ENCODE measurements around the gene FSTL5.

The FSTL5 gene

DNA sequence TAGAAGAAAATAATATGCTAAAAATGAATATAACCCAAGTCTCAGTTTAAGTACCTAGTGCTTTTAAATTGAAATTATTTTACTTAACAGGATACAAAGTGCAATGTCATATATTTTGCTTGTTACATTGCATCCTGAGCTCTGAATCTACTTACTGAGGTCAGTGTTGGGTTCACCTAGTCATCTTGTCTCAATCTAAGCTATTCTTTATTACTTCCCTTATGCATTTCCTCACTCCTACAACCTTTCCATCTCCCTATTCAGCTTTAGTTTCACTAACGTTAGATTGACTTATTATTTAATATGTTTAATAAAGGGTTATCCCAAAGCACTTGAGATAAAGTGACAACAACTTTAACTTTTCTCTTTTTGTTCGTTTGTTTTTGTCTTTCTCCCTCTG is 483.7 kb downstream of the FSTL5 start:
- no peak overlapping the region for H3K4me3 ChIP-seq (ENCODE audit: insufficient read depth in 1 of 2, low read depth in 1 of 2, low read length in 2 of 2)

DNA sequence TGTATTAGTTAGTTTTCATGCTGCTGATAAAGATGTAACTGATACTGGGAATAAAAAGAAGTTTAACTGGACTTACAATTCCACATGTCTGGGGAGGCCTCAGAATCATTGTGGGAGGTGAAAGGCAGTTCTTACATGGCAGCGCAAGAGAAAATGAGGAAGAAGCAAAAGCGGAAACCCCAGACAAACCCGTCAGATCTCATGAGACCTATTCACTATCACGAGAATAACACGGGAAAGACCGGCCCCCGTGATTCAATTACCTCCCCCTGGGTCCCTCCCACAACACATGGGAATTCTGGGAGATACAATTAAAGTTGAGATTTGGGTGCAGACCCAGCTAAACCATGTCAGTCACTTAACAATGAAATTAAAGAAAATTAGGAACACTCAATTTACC is 499.1 kb downstream of the FSTL5 start:
- no peak overlapping the region for H4K91ac ChIP-seq (ENCODE audit: low read length)
- no peaks in the 10 kb centered on the region for H3K79me1 ChIP-seq (replicated peaks; ENCODE audit: low read length, poor library complexity, severe bottlenecking)
- H2BK5ac ChIP-seq (ENCODE audit: low read depth, low read length, poor library complexity, severe bottlenecking), result no peak overlapping the region
- no peak for DNase-seq
- no peaks in the 10 kb centered on the region for H3K4me1 ChIP-seq (ENCODE audit: control insufficient read depth, insufficient read depth, low read depth, low read length)
- H2AK5ac ChIP-seq (ENCODE audit: low read length, severe bottlenecking), result no peak overlapping the region
- H3K27ac ChIP-seq (ENCODE audit: low read length, poor library complexity, severe bottlenecking), result no peak overlapping the region
- H3K4me3 ChIP-seq (ENCODE audit: insufficient read depth in 1 of 2, low read depth in 1 of 2, low read length in 2 of 2), result no peak overlapping the region
- no peaks in the 10 kb centered on the region for H3K36me3 ChIP-seq (ENCODE audit: control insufficient read depth in 1 of 2, insufficient read depth in 2 of 2, low read depth in 1 of 2, low read length in 2 of 2)
- WGBS, result 100% methylated on average over 2 of the region's 7 CpGs
- H3K27me3 ChIP-seq (ENCODE audit: control insufficient read depth in 1 of 2, insufficient read depth in 1 of 2, low read length in 2 of 2), result no peaks in the 10 kb centered on the region
- H3K14ac ChIP-seq (ENCODE audit: low read length in 2 of 2), result no peak overlapping the region
- H2BK120ac ChIP-seq (ENCODE audit: low read depth, low read length), result no peak overlapping the region
- H2BK12ac ChIP-seq (ENCODE audit: low read length in 2 of 2), result no peak overlapping the region
- no peaks in the 10 kb centered on the region for H3K9me3 ChIP-seq (ENCODE audit: control insufficient read depth, low read length)
- H3K9ac ChIP-seq (ENCODE audit: low read length), result no peak overlapping the region
- H3K4me2 ChIP-seq (ENCODE audit: low read length, poor library complexity, severe bottlenecking), result no peak overlapping the region
- no peak overlapping the region for H4K8ac ChIP-seq (ENCODE audit: low read length)
- H2AFZ ChIP-seq (ENCODE audit: low read depth, low read length), result no peak overlapping the region
- no peak overlapping the region for H3K18ac ChIP-seq (ENCODE audit: low read depth in 1 of 2, low read length in 2 of 2)
- H3K23ac ChIP-seq (ENCODE audit: low read length in 2 of 2), result no peak overlapping the region
- no peak overlapping the region for H2BK15ac ChIP-seq (ENCODE audit: low read depth, poor library complexity, severe bottlenecking)
- no peak overlapping the region for H3K4ac ChIP-seq (ENCODE audit: low read depth in 1 of 2, low read length in 2 of 2)

More for the DNA sequence above, 483.7 kb downstream of the FSTL5 start:
- Histone ChIP-seq H2AFZ (ENCODE audit: low read depth, low read length) (no peak overlapping the region), H3K4ac (ENCODE audit: low read depth in 1 of 2, low read length in 2 of 2) (no peak overlapping the region), H2AK5ac (ENCODE audit: low read length, severe bottlenecking) (no peak overlapping the region), H4K91ac (ENCODE audit: low read length) (no peak overlapping the region), H3K79me1 (replicated peaks; ENCODE audit: low read length, poor library complexity, severe bottlenecking) (no peaks in the 10 kb centered on the region), H4K8ac (ENCODE audit: low read length) (no peak overlapping the region), H2BK5ac (ENCODE audit: low read depth, low read length, poor library complexity, severe bottlenecking) (no peak overlapping the region), H3K18ac (ENCODE audit: low read depth in 1 of 2, low read length in 2 of 2) (no peak overlapping the region), H3K14ac (ENCODE audit: low read length in 2 of 2) (no peak overlapping the region), H3K9me3 (ENCODE audit: control insufficient read depth, low read length) (no peaks in the 10 kb centered on the region), H3K27me3 (ENCODE audit: control insufficient read depth in 1 of 2, insufficient read depth in 1 of 2, low read length in 2 of 2) (no peaks in the 10 kb centered on the region), H3K36me3 (ENCODE audit: control insufficient read depth in 1 of 2, insufficient read depth in 2 of 2, low read depth in 1 of 2, low read length in 2 of 2) (no peaks in the 10 kb centered on the region), H3K9ac (ENCODE audit: low read length) (no peak overlapping the region), H2BK120ac (ENCODE audit: low read depth, low read length) (no peak overlapping the region), H3K4me2 (ENCODE audit: low read length, poor library complexity, severe bottlenecking) (no peak overlapping the region), H2BK12ac (ENCODE audit: low read length in 2 of 2) (no peak overlapping the region), H2BK15ac (ENCODE audit: low read depth, poor library complexity, severe bottlenecking) (no peak overlapping the region), H3K27ac (ENCODE audit: low read length, poor library complexity, severe bottlenecking) (no peak overlapping the region), H3K23ac (ENCODE audit: low read length in 2 of 2) (no peak overlapping the region), H3K4me1 (ENCODE audit: control insufficient read depth, insufficient read depth, low read depth, low read length) (no peaks in the 10 kb centered on the region)
- WGBS, result no CpG with 5 or more reads among the region's 2 CpGs
- no peak for DNase-seq

DNA sequence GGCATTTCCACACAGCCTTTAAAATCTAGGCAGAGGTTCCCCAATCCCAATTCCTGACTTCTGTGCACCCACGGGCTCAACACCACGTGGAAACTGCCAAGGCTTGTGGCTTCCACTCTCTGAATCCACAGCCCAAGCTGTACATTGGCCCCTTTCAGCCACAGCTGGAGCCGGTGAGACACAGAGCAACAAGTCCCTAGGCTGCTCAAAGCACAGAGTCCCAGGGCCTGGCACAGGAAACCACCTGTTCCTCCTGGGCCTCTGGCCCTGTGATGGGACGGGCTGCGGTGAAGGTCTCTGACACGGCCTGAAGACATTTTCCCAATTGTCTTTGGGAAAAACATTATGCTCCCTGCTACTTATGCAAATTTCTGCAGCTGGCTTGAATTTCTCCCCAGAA is 500.0 kb downstream of the FSTL5 start:
- Histone ChIP-seq H2BK5ac (ENCODE audit: low read depth, low read length, poor library complexity, severe bottlenecking) (no peak overlapping the region), H3K27ac (ENCODE audit: low read length, poor library complexity, severe bottlenecking) (no peak overlapping the region), H2BK15ac (ENCODE audit: low read depth, poor library complexity, severe bottlenecking) (no peak overlapping the region), H3K14ac (ENCODE audit: low read length in 2 of 2) (no peak overlapping the region), H2BK120ac (ENCODE audit: low read depth, low read length) (no peak overlapping the region), H3K4me2 (ENCODE audit: low read length, poor library complexity, severe bottlenecking) (no peak overlapping the region), H2BK12ac (ENCODE audit: low read length in 2 of 2) (no peak overlapping the region), H3K9me3 (ENCODE audit: control insufficient read depth, low read length) (no peaks in the 10 kb centered on the region), H3K18ac (ENCODE audit: low read depth in 1 of 2, low read length in 2 of 2) (no peak overlapping the region), H3K27me3 (ENCODE audit: control insufficient read depth in 1 of 2, insufficient read depth in 1 of 2, low read length in 2 of 2) (no peaks in the 10 kb centered on the region), H4K8ac (ENCODE audit: low read length) (peak overlapping the region; percentile 19), H3K4me3 (ENCODE audit: insufficient read depth in 1 of 2, low read depth in 1 of 2, low read length in 2 of 2) (no peak overlapping the region), H3K23ac (ENCODE audit: low read length in 2 of 2) (no peak overlapping the region), H3K36me3 (ENCODE audit: control insufficient read depth in 1 of 2, insufficient read depth in 2 of 2, low read depth in 1 of 2, low read length in 2 of 2) (no peaks in the 10 kb centered on the region), H3K9ac (ENCODE audit: low read length) (no peak overlapping the region), H2AFZ (ENCODE audit: low read depth, low read length) (no peak overlapping the region), H3K4ac (ENCODE audit: low read depth in 1 of 2, low read length in 2 of 2) (no peak overlapping the region), H3K79me1 (replicated peaks; ENCODE audit: low read length, poor library complexity, severe bottlenecking) (no peaks in the 10 kb centered on the region), H3K4me1 (ENCODE audit: control insufficient read depth, insufficient read depth, low read depth, low read length) (no peaks in the 10 kb centered on the region), H4K91ac (ENCODE audit: low read length) (no peak overlapping the region), H2AK5ac (ENCODE audit: low read length, severe bottlenecking) (no peak overlapping the region)
- DNase-seq, result no peak
- 88% methylated on average over 6 of the region's 6 CpGs for WGBS

DNA sequence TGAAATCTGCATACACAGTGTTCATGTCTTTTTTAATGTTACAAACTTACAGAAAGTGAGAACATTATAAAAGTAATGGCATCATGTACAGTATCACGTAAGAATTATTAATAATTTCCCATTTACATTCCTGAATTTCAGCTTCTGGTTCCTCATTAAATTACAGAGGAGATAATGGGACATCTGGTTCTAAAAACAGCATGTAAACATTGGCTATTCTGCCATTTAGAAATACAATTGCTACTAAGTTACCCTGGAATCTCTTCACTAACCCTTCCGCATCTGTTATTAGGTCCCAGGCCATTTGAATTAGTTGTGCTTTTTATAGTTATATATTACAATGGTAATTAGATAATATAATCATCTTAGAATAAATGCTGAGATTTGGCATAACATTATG is 505.1 kb downstream of the FSTL5 start:
- whole genome bisulfite sequencing, result no CpG with 5 or more reads among the region's 2 CpGs

More for the DNA sequence above, 505.1 kb downstream of the FSTL5 start:
- Histone ChIP-seq H3K4ac (ENCODE audit: low read depth in 1 of 2, low read length in 2 of 2) (no peak overlapping the region), H3K4me3 (ENCODE audit: insufficient read depth in 1 of 2, low read depth in 1 of 2, low read length in 2 of 2) (no peak overlapping the region), H3K79me1 (replicated peaks; ENCODE audit: low read length, poor library complexity, severe bottlenecking) (no peaks in the 10 kb centered on the region), H3K23ac (ENCODE audit: low read length in 2 of 2) (no peak overlapping the region), H3K36me3 (ENCODE audit: control insufficient read depth in 1 of 2, insufficient read depth in 2 of 2, low read depth in 1 of 2, low read length in 2 of 2) (no peaks in the 10 kb centered on the region), H2BK5ac (ENCODE audit: low read depth, low read length, poor library complexity, severe bottlenecking) (no peak overlapping the region), H3K4me1 (ENCODE audit: control insufficient read depth, insufficient read depth, low read depth, low read length) (no peaks in the 10 kb centered on the region), H3K14ac (ENCODE audit: low read length in 2 of 2) (no peak overlapping the region), H4K8ac (ENCODE audit: low read length) (no peak overlapping the region), H3K9me3 (ENCODE audit: control insufficient read depth, low read length) (no peaks in the 10 kb centered on the region), H3K4me2 (ENCODE audit: low read length, poor library complexity, severe bottlenecking) (no peak overlapping the region), H2BK12ac (ENCODE audit: low read length in 2 of 2) (no peak overlapping the region), H2BK15ac (ENCODE audit: low read depth, poor library complexity, severe bottlenecking) (no peak overlapping the region), H3K18ac (ENCODE audit: low read depth in 1 of 2, low read length in 2 of 2) (no peak overlapping the region), H3K27me3 (ENCODE audit: control insufficient read depth in 1 of 2, insufficient read depth in 1 of 2, low read length in 2 of 2) (no peaks in the 10 kb centered on the region), H3K9ac (ENCODE audit: low read length) (no peak overlapping the region), H4K91ac (ENCODE audit: low read length) (no peak overlapping the region), H2AK5ac (ENCODE audit: low read length, severe bottlenecking) (no peak overlapping the region), H3K27ac (ENCODE audit: low read length, poor library complexity, severe bottlenecking) (no peak overlapping the region), H2BK120ac (ENCODE audit: low read depth, low read length) (no peak overlapping the region), H2AFZ (ENCODE audit: low read depth, low read length) (no peak overlapping the region)
- no peak for DNase-seq
